WTC11 (cell line): ENCODE measurements around the gene PLCZ1.

Experiments used
- CBFB ChIP-seq: sonication (generic); formaldehyde crosslinking; IDR thresholded peaks from 2 replicates; pipeline ENCODE4 v1.8.1; 2022; ENCODE audit warnings: mild to moderate bottlenecking, low read depth, missing genetic modification reagents
- CTCF ChIP-seq: fragments of 200-600 bp; IDR thresholded peaks from 2 replicates; pipeline ENCODE4 v1.8.0; 2022; ENCODE audit warnings: antibody characterized with exemption
- ESRRA ChIP-seq: sonication (generic); formaldehyde crosslinking; IDR thresholded peaks from 2 replicates; pipeline ENCODE4 v1.8.1; 2022; ENCODE audit warnings: mild to moderate bottlenecking, missing genetic modification reagents, borderline replicate concordance
- FOXJ3 ChIP-seq: sonication (generic); formaldehyde crosslinking; IDR thresholded peaks from 2 replicates; pipeline ENCODE4 v1.9.0; 2021; ENCODE audit warnings: missing genetic modification reagents, mild to moderate bottlenecking, borderline replicate concordance
- PREB ChIP-seq: sonication (generic); formaldehyde crosslinking; IDR thresholded peaks from 2 replicates; pipeline ENCODE4 v1.8.1; 2022; ENCODE audit warnings: mild to moderate bottlenecking, missing genetic modification reagents, moderate library complexity, borderline replicate concordance
- SMAD4 ChIP-seq: sonication (generic); formaldehyde crosslinking; IDR thresholded peaks from 2 replicates; pipeline ENCODE4 v1.8.0; 2022; ENCODE audit warnings: mild to moderate bottlenecking, missing genetic modification reagents
- SP1 ChIP-seq: sonication (generic); formaldehyde crosslinking; conservative IDR thresholded peaks from 2 replicates; pipeline ENCODE4 v1.8.1; 2022; ENCODE audit warnings: missing genetic modification reagents
- TEAD4 ChIP-seq: sonication (generic); formaldehyde crosslinking; IDR thresholded peaks from 2 replicates; pipeline ENCODE4 v1.8.0; 2022; ENCODE audit warnings: mild to moderate bottlenecking, missing genetic modification reagents
- ZNF232 ChIP-seq: sonication (generic); formaldehyde crosslinking; IDR thresholded peaks from 2 replicates; pipeline ENCODE4 v1.8.0; 2022; ENCODE audit warnings: mild to moderate bottlenecking, missing genetic modification reagents
- ZSCAN18 ChIP-seq: fragments of 250-450 bp; sonication (Bioruptor Pico); IDR thresholded peaks from 2 replicates; pipeline ENCODE4 v2.1.2; 2022; ENCODE audit warnings: mild to moderate bottlenecking, moderate library complexity

- TF ChIP-seq SP1 (CRISPR knock-in tag) = no peak
- no peak for TF ChIP-seq CTCF
- no peak for TF ChIP-seq CBFB (CRISPR knock-in tag)
- TF ChIP-seq ESRRA (CRISPR knock-in tag) = no peak
- TF ChIP-seq FOXJ3 (CRISPR knock-in tag) = no peak
- TF ChIP-seq SMAD4 (CRISPR knock-in tag) = no peak
- no peak for TF ChIP-seq TEAD4 (CRISPR knock-in tag)
- no peak for TF ChIP-seq PREB (CRISPR knock-in tag)
- TF ChIP-seq ZNF232 (CRISPR knock-in tag) = no peak
- TF ChIP-seq ZSCAN18 = no peak
These were observed 60.7 kb downstream of the PLCZ1 start for GRCh38 chr12:18676996-18677588.
